ENCODE measurements around the gene ACCSL.

- no peak for TF ChIP-seq CTCF (IDR thresholded peaks at IDR 0.05)
- TF ChIP-seq EZH2 (IDR thresholded peaks at IDR 0.05; ENCODE audit: borderline replicate concordance, insufficient read depth, low read depth, low read length, poor library complexity, severe bottlenecking), result no peak
These were observed 1.6 kb upstream of the ACCSL start for GRCh38 chr11:44046182-44046581.

All from B cell (primary cell).